Ishikawa (cell line): ENCODE measurements around the gene NMT2.

Source experiments
- CEBPB ChIP-seq: IDR thresholded peaks from 2 replicates; pipeline ENCODE4 v1.6.1; 2012
- EP300 ChIP-seq: IDR thresholded peaks from 2 replicates; pipeline ENCODE4 v1.6.1; 2012; ENCODE audit warnings: borderline replicate concordance
- NFIC ChIP-seq: IDR thresholded peaks from 2 replicates; pipeline ENCODE4 v1.6.1; 2012
- RAD21 ChIP-seq: IDR thresholded peaks from 2 replicates; pipeline ENCODE4 v1.6.1; 2012; ENCODE audit warnings: low read depth
- REST ChIP-seq: IDR thresholded peaks from 2 replicates; pipeline ENCODE4 v1.6.1; 2012; ENCODE audit warnings: low read depth, mild to moderate bottlenecking
- TF ChIP-seq, protein P1 (sequence below): IDR thresholded peaks from 2 replicates; pipeline ENCODE4 v1.6.1; 2012

DNA sequence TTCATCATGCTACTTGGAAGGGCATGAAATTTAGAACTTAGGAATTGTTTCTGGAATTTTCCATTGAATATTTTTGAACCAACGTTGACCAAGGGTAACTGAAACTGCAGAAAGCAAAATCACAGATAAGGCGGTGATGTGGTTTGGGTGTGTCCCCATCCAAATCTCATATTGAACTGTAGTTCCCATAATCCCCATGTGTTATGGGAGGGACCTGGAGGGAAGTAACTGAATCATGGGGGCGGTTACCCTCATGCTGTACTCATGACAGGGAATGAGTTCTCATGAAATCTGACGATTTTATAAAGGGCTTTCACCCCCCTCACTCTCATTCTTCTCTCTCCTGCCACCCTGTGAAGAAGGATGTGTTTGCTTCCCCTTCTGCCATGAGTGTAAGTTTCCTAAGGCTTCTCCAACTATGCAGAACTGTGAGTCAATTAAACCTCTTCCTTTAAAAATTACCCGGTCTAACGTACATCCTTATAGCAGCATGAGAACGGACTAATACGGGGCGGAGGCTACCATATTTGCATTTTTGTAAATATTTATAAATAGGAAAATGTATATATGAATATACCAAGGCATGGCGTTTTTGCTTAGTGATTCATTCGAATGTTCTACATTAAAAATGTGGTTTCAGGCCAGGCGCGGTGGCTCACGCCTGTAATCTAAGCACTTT is 12.4 kb downstream of the NMT2 start:
- TF ChIP-seq REST (no peak), CEBPB (no peak), RAD21 (no peak), EP300 (no peak), NFIC (no peak)
- TF ChIP-seq, protein P1, sequence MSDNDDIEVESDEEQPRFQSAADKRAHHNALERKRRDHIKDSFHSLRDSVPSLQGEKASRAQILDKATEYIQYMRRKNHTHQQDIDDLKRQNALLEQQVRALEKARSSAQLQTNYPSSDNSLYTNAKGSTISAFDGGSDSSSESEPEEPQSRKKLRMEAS = no peak
